NCI-H2196 treated with DMSO at 0.1 percent for 48 hours (cell line): Measurements from ENCODE around the gene SNRPD1.
"Not testable (repeated sequence)": the region's sequence is repeated elsewhere in the genome, so short reads cannot be mapped to it uniquely, and the experiment has no call there.

Source experiments
- DNase-seq: peaks from one replicate; lab custom pipeline; 2025; ENCODE audit not compliant: unreplicated experiment; lab: John Stamatoyannopoulos, UW

Gene SNRPD1

DNA sequence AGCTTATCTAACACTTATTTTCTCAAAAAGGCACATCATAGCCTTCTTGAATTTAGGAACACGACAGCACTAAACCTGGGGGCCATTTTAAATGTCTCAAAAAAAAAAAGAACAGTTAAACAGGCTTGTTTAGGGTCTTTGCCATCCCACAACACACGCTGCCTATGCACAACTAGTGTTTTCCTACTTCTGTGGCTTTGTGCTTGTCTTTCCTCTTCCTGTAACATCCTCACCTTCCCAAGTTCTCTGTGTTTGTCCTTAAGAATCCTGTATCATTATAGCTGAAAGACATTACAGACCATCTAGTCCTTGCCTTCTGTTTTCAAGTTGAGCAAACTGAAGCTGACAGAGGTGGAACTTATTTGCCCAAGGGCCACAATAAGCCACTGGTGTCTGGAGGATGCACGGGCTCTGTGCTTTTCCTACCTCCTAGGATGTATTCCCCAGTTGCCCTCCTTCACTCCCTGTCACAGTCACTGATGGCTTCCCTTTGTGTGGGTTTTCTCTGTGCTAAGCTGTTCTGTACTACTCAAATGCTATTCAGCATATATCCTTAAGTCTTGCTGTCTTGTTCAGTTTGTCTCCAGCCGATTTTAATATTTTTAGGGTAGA lies 22.6 kb downstream of the SNRPD1 start:
- no peak for DNase-seq

DNA sequence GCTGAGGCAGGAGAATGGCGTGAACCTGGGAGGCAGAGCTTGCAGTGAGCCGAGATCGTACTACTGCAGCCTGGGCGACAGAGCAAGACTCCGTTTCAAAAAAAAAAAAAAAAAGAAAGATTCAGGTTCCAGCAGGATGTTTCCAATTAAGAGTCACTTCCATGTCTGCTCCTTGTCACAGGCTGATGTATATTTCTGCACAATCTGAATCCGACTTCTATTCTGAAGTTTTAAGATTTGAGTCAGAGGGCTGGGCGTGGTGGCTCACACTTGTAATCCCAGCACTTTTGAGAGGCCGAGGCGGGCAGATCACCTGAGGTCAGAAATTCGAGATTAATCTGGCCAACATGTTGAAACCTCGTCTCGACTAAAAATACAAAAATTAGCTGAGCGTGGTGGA lies 24.7 kb downstream of the SNRPD1 start:
- DNase-seq = no peak

DNA sequence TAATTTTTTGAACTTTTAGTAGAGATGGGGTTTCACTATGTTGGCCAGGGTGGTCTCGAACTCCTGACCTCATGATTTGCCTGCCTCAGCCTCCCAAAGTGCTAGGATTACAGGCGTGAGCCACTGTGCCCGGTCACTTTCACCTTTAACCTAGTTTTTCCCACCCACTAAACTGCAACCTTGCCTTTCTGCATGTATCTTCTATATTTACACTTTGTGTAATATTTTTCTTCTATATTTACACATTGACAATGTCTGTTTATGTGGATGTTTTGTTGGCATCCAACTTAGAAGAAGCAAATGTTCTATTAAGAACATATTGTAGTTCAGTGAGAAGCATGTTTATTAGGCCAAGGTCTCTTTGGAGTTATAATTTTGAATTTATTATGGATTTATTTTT lies 26.7 kb downstream of the SNRPD1 start:
- no peak for DNase-seq

DNA sequence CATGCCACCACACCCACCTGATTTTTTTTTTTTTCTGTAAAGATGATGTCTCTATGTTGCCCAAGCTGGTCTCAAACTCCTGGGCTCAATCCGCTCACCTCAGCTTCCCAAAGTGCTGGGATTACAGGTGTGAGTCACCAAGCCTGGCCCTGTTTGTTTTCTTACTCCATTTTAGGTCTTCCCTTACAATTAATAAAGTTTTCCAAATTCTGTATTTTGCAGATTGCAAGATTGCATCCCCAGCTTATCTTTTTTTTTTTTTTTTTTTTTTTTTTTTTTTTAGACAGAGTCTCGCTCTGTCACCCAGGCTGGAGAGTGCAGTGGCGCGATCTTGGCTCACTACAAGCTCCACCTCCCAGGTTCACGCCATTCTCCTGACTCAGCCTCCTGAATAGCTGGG lies 28.3 kb downstream of the SNRPD1 start:
- not testable (repeated sequence) for DNase-seq

DNA sequence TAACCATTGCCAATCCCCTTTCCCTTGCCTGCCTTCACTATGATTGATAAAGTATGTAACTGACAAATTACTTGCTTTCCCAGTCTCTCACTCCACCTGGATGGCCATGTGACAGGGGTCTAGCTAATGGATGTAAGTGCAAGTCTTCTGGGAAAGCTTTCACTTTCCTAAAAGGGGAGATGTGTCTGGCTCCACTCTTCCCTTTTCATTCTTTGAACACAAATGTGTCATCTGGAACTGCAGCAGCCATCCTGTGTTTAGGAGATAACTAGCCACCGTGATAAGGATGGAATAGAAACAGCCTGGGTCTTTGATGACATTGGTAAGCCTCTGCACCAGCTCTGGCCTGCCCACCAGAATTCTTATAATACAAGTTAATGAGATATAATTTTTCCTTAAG lies 38.2 kb downstream of the SNRPD1 start:
- DNase-seq = no peak

DNA sequence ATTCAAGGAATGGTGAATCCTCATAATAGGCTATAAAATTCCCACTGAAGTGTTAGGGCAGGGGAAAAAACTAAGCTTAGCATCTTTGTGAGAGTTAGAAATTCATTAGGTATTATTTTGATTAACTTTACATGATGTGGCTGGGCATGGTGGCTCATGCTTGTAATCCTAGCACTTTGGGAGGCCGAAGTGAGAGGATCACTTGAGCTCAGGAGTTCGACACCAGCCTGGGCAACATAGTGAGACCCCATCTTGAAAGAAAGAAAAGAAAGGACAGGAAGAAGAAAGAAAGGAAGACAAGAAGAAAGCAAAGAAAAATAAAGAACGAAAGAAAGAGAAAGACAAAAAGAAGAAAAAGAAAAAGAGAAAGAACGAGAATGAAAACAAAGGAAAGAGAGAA lies 40.0 kb downstream of the SNRPD1 start:
- no peak for DNase-seq

DNA sequence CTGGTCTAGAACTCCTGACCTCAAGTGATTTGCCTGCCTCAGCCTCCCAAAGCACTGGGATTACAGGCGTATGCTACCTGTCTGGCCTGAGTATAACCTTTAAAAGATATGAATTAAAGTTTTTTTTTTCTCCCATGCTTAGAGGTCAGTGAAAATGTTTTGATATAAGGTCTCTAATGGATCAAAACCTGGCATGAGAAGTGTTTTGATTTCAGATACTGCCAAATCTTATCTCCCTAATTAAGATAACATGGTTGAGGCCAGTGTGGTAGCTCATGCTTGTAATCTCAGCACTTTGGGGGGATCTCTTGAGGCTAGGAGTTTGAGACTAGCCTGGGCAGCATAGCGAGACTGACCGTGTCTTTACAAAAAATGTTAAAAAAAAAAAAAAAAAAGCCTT lies 41.2 kb downstream of the SNRPD1 start:
- DNase-seq = no peak

DNA sequence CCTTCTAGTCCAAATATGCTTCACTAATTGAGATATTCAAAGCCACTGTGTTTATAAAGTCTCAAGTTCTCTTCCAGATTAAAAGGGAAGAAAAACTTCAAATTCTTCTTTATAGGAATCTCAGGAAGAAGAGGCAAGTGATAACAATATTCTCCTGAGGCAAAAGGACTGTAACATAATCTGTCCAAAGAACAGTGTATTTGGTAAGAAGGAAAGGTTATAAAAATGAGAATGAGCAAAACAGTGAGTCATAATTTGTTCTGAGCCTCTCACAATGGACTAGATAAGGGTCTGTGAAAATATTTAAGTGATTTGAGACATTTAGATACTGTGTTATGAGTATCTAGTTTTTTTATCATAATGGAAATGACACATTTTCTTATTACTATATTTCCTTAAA lies 44.3 kb downstream of the SNRPD1 start:
- DNase-seq = no peak

DNA sequence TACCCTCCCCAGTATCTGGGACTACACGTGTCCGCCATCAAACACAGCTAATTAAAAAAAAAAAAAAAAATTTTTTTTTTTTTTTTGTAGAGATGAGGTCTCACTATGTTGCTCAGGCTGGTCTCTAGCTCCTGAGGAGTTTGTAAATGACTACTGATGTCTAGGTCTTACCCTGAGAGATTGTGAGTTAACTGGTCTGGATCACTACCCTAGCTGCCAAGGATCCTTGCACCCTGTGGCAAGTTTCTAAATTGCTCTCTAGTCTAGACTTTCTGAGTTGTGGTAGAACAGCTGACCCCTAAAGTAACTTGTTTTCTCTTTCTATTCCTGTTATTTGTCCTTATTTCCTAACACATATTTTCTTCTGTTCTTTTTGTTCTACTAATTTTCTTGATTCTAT lies 48.0 kb downstream of the SNRPD1 start:
- no peak for DNase-seq

DNA sequence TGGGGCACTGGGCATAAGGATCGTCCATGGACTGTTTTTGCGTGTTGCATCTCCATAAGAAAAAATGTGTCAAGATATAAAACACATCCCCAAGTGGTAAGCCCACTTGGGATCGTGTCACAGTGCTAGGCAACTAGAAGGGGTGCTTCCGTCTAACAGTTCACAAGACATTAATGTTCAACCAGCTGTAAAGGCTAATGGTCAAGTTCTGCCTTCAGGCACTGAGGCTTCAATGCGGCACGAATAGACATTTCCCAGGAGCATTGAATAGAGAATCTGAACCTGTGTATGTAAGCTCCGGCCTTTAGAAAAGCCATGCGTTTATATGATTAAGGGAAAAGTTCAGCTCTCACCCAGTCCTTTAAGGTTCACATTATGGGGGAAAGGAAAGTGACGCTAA lies 50.5 kb downstream of the SNRPD1 start:
- DNase-seq = no peak

DNA sequence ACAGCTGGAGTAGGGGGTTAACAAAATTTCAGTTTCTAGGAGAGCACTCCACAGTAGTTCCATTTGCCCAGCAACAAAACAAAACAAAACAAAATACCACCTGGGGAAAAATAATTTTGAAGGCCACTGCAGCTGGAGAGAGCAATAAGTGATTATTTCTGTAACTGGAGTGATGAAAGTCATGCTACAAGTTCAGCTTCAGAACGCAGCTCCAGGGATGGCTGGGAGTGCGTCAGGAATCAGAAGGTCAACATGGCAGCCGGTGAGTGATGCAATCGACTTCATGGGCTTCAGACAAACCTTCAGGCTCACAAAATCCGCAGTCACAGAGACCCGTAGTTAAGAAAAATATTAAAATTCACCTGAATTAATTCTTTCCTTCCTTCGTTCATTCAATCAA lies 51.5 kb downstream of the SNRPD1 start:
- DNase-seq = no peak

DNA sequence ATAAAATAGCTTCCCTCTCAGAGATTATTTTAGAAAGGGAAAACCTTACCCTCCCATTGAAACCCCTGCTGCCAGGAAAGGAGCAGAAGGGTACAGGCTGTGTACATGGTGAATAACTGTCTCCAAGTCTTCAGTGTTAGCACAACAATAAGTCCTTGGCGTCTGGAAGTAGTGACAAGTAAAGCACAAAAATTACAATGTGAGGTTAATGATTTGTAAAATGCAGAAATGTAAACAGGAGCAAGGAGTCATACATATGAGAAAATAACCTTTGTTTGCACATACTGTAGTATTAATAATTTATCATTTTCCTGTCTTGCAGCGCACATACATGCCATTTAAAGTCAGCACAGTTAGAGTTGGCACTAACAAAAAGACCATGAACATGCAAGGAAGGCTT lies 52.0 kb downstream of the SNRPD1 start:
- no peak for DNase-seq

DNA sequence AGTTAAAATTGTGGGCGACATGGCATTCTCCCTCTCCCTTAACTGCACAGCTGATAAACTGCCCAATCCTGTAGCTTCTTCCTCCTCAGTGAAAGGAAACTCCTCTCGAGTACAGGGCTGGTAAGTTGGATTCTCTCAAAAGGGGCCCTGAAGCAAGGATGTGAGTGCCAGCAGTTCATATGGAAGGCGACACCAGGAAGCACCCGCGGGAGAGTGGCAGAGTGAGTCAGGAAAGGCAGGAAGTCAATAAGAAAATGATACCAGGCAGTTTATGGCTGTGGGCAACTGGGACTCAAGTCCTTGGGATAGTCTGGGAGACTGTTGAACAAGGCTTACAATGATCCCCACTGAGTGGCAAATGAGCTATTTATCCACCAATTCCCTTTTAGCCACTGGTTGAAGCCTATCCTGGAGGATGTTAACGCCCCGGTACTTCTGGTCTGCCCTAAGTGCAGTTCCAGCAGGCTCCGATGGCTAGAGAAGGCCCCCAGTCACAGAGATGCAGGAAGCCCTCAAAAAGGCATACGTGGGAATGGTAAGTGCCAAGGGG lies 57.7 kb downstream of the SNRPD1 start:
- DNase-seq = peak; percentile 58

DNA sequence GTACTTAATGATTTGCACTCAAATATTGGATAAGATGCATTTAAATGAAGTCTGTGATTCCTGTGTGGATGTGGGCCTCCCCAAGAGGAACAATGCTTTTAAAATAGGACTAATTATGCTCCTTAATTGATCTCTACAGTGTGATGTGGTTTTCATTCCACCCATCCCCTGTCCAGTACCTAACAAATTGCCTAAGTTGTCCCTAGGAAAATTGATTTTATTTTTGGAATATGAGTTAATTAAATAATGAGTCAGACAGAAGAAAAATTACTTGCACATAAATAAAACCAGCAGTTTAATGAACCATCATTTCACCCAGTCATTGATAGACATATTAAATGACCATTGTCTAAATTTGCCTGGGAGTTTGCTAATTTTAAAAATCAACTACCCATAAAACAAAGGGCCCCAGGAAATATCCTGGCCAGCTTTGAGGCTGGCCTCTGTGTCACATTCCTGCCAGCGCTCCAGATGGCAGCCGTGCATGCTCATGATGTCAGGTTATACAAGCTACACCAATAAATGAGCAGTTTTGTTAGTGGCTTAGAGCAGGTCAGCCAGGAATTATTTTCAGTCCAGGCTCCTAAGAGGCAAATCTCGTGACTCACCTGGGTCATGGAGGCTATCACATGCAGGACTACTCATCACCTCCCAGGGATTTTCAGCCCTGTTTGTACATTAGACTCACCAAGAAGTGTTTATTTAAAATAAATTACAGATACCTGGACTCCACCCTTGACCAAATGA lies 60.6 kb downstream of the SNRPD1 start:
- DNase-seq = peak; percentile 73

DNA sequence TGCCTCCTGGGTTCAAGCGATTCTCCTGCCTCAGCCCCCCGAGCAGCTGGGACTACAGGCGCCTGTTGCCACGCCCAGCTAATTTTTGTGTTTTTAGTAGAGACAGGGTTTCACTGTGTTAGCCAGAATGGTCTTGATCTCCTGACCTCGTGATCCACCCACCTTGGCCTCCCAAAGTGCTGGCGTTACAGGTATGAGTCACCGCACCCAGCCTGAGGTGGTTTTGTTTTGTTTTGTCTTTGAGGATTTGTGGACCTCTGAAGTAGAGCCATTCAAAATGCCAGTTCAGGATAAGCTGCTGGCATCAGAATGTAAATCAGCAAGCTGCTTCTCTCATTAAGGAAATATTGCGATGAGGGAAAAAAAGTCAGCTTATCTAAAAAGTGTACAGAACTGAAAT lies 63.2 kb downstream of the SNRPD1 start:
- DNase-seq = not testable (repeated sequence)

DNA sequence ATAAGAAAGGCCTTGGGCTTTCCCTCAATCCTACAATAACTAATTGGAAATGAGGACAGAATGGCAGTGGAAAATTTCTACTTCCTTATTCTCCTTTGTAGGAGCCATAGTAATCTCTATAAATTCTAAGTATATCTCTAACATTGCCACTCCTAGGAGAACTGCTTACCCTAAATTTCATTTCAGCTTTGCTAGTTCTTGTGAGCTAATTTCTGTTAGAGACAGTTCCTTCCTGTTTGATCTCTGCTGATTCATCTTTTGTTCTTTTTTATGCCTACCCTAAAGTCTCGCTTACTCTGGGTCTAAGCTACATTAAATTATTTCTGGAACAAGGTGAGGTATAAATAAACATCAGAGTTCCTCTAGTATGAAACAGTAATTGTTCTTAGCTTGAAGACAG lies 66.7 kb downstream of the SNRPD1 start:
- no peak for DNase-seq

DNA sequence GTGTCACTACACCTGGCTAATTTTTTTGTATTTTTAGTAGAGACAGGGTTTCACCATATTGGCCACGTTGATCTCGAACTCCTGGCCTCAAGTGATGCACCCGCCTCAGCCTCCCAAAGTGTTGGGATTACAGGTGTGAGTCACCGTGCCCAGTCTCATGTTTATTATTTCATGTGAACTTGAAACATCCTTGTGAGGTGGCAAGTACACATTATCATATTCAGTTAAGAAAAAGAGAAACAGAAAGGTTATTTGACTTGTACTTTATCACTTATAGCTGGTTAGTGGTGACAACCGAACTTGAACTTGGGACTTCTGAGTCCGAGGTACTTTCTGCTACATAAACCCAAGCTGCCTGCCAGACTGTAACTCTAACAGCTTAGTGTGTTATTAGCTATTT lies 68.0 kb downstream of the SNRPD1 start:
- no peak for DNase-seq

DNA sequence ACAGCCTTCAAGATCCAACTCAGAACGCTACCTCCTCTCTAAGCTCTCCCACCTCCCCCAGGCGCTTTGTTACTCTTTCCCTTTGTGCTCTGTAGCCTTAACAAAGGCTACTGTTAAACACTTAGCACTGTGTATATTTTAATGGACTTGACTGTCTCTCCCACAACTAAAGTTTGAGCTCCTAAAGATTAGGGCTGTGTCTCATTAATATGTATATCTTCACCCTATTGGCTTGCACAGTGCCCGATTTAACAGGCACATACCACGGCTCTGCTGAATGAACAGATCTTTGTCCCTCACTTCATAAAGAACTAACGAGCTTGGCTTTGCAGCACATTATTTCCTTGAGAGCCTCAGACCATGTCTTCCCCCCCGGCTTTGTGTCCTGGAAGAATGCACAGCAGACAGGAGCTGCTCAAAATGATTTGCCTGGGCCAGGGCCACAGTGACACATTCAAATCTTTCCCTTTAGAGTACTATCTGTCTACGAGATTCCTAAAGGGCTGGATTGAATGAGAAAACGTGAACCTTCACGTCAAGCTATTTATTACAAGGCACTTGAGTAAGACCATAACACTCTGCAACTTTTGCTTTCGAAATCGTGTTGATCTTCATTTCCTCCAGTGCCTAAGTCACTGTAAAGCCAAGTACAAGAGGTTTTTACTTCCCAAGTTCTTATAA lies 70.4 kb downstream of the SNRPD1 start:
- no peak for DNase-seq
